Measurements from ENCODE around the gene POU1F1. TPM values are rescaled to one million over a fixed set of nuclear protein-coding genes. Genes with fewer than 3 reads are reported as not detected.

The POU1F1 gene
- total RNA-seq, 2 donors from 2014 or later, result 0.51 TPM; not detected in 1

- TF ChIP-seq CTCF (IDR thresholded peaks at IDR 0.05) (no peak), POLR2A (IDR thresholded peaks at IDR 0.05) (no peak), POLR2AphosphoS5 (IDR thresholded peaks at IDR 0.05) (no peak)
- intact Hi-C loops (cut with DNase I), result no loop called here
- H3K27me3 ChIP-seq (replicated peaks; ENCODE audit: insufficient read depth), result no peaks in the 10 kb centered on the region
- no peaks in the 10 kb centered on the region for H3K4me1 ChIP-seq (replicated peaks)
- H3K9me3 ChIP-seq, result no peaks in the 10 kb centered on the region
- 94% methylated on average over 1 of the region's 1 CpG for WGBS
- H3K27ac ChIP-seq, result no peak overlapping the region
- H3K4me3 ChIP-seq, result no peak overlapping the region
- no peak for DNase-seq (ENCODE audit: low spot score)
- no peaks in the 10 kb centered on the region for H3K36me3 ChIP-seq
Observed at GRCh38 chr3:87218560-87218959, 57.8 kb downstream of the POU1F1 start.

Small RNA genes within 50 kb of the gene (microRNA-seq; reads per million reads assigned to microRNA genes)
- not detected for gene MIR4795

Small RNA genes within 50 kb of the gene (small RNA-seq; reads per million reads assigned to genes)
- 0 reads per million in 2 donors for gene MIR4795

Other genes with a start within 250 kb of the POU1F1 start
- 10 to 100 TPM; 36.1 to 36.4 TPM for gene CHMP2B, start 49.3 kb downstream of the POU1F1 start, total RNA-seq

Measured in prostate gland (tissue), 2 donors.